ENCODE measurements around the gene INIP.
"Not testable (repeated sequence)": the region's sequence is repeated elsewhere in the genome, so short reads cannot be mapped to it uniquely, and the experiment has no call there.

The INIP gene

GRCh38 chr9:112743216-112743836 is 25.4 kb upstream of the INIP start:
- DNase-seq (ENCODE audit: low spot score): no peak

GRCh38 chr9:112734892-112735291 is 17.0 kb upstream of the INIP start:
- no peak for DNase-seq (ENCODE audit: low spot score)

- DNase-seq (ENCODE audit: low spot score): no peak
Observed at GRCh38 chr9:112731971-112732370, 14.1 kb upstream of the INIP start.

GRCh38 chr9:112728401-112728800 is 10.5 kb upstream of the INIP start:
- no peak for DNase-seq (ENCODE audit: low spot score)

- DNase-seq (ENCODE audit: low spot score): no peak
Observed at GRCh38 chr9:112726428-112726827, 8.5 kb upstream of the INIP start.

- no peak for DNase-seq (ENCODE audit: low spot score)
Observed at GRCh38 chr9:112725961-112726360, 8.0 kb upstream of the INIP start.

GRCh38 chr9:112722749-112723148 is 4.8 kb upstream of the INIP start:
- not testable (repeated sequence) for DNase-seq (ENCODE audit: low spot score)

- DNase-seq (ENCODE audit: low spot score): no peak
Observed at GRCh38 chr9:112720113-112720780, 2.3 kb upstream of the INIP start.

GRCh38 chr9:112719696-112720095 is 1.8 kb upstream of the INIP start:
- DNase-seq (ENCODE audit: low spot score): no peak

GRCh38 chr9:112719241-112719691 is 1.3 kb upstream of the INIP start:
- DNase-seq (ENCODE audit: low spot score): no peak

- DNase-seq (ENCODE audit: low spot score): no peak
Observed at GRCh38 chr9:112712678-112713077, 5.2 kb downstream of the INIP start.

- DNase-seq (ENCODE audit: low spot score): no peak
Observed at GRCh38 chr9:112711050-112711689, 6.7 kb downstream of the INIP start.

GRCh38 chr9:112705768-112706427 is 12.0 kb downstream of the INIP start:
- DNase-seq (ENCODE audit: low spot score): no peak

- DNase-seq (ENCODE audit: low spot score): no peak
Observed at GRCh38 chr9:112703304-112703703, 14.6 kb downstream of the INIP start.

GRCh38 chr9:112700085-112700484 is 17.8 kb downstream of the INIP start:
- DNase-seq (ENCODE audit: low spot score): no peak

GRCh38 chr9:112699230-112699629 is 18.7 kb downstream of the INIP start:
- no peak for DNase-seq (ENCODE audit: low spot score)

GRCh38 chr9:112696461-112696860 is 21.5 kb downstream of the INIP start:
- DNase-seq (ENCODE audit: low spot score): no peak

GRCh38 chr9:112694706-112695555 is 23.0 kb downstream of the INIP start:
- DNase-seq (ENCODE audit: low spot score): no peak

GRCh38 chr9:112689161-112689740 is 28.7 kb downstream of the INIP start:
- no peak for DNase-seq (ENCODE audit: low spot score)

- DNase-seq (ENCODE audit: low spot score): no peak
Observed at GRCh38 chr9:112680731-112681402, 37.0 kb downstream of the INIP start.

GRCh38 chr9:112677040-112677439 is 40.9 kb downstream of the INIP start:
- no peak for DNase-seq (ENCODE audit: low spot score)
